SW 1271 (cell line): ENCODE data around the gene SH3BP5L.
A peak's percentile ranks its signal among the peaks of the same experiment; 100 is the strongest.

Experiments
- DNase-seq, 2 experiments: peaks; one replicate each; lab custom pipeline; 2025; lab: John Stamatoyannopoulos, UW

The SH3BP5L gene

DNA sequence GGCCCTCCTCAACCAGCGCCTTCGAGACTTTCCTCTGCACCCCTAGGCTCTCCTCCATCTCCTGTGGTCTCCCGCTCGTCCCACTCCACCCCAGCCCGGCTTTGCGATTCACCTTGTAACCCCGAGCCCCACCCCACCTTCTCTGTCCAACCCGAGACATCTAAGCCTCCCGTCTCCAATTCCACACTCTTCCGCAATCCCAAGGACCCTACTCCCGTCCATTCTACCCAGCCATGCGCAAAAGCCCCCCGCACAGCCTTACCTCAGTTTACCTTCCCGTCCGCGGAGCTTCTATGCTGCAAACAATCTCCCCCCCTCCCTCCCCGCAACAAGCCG, 174 bp downstream of the SH3BP5L start:
- DNase-seq: no peak

DNA sequence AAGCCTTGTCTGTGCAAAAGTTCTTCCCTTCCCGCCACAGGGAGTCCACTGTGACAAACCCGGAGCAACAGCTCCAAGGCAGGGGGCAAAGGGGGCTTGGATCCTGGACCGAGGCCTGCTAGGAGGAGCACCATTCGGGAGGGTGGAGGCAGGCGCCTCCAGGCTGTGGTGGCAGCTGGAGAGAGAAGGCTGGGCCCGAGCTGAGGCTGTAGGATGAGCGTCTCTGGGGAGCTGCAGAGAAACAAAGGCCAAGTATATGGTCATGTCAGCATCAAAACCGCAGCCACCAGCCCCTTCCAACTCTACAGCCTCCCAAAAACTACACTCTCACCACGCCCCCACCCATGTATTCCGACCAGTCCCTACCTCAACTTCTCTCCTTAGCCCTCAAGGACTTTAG, 579 bp downstream of the SH3BP5L start:
- DNase-seq: no peak

DNA sequence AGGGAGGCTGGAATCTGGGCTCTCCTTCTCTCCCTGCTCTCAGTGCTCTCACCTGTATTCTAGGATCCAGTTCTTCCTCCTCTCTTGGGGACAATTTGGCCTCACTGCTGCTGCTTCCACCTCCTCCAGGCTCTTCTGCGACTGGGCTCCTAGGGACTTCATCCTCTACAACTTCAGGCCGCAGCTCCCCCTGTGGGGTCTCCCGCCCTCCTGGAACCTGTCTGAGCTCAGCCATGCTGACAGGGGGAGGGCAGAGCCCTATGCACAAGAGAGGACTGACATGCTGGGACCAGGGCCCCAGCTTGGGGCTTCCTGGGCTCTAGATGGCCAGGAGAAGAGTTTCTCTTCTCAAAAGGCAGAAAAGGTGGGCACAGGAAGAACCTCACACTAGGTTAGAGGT, 1.0 kb downstream of the SH3BP5L start:
- DNase-seq: no peak

GRCh38 chr1:248824301-248824700, 1.4 kb downstream of the SH3BP5L start:
- DNase-seq: no peak

GRCh38 chr1:248823517-248824001, 2.2 kb downstream of the SH3BP5L start:
- peak; percentile 57 to 73 for DNase-seq

DNA sequence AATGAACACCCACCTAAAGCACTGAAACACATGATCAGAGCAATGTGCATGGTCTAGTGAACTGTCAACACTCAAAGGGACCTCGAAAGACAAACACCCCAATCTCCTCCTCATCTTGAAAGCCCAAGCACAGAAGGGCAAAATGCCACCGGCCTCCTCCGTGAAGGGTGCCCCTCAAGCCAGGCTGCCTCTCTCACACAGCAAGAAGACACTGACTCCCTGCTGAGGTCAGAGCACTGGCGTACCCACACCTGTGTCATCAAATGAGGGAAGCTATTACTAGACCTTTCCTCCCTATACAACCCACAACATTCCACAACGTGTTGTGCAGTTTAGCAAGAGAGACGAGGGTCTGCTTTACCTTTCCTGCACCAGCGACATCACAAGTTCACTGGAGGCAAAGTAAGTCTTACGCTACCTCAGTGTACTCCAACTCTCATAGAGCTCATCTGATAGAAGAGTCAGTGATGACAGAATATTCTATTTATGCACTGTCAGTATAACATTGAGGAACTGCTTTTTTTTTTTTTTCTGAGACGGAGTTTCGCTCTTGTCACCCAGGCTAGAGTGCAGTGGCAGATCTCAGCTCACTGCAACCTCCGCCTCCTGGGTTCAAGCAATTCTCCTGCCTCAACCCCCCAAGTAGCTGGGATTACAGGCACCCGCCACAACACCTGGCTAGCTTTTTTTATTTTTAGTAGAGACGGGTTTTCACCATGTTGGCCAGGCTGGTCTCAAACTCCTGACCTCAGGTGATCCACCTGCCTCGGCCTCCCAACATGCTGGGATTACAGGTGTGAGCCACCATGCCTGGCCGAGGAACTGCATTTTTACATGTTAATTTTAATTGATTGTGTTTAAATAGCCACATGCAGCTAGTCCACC, 3.3 kb downstream of the SH3BP5L start:
- DNase-seq: no peak

DNA sequence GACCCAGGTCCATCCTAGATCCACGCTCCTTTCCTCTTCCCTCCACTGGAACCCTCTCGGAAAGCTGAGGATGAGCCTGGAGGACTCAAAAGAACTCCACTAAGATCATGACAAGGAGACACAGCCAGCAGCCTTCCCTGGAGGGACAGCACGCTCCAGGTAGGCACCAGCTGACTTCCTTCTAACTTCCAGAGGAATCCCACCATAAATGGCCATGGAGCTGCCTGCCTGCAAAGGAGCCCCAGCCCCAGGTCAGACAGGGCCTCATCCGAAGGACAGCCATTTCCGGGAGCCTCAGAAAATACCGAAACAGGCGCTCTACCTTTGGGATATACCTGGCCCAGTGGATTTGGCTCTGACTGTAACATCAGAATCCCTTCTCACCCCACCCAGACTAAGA, 4.1 kb downstream of the SH3BP5L start:
- DNase-seq: no peak

GRCh38 chr1:248821101-248821500, 4.6 kb downstream of the SH3BP5L start:
- DNase-seq: peak; percentile 94 to 96

DNA sequence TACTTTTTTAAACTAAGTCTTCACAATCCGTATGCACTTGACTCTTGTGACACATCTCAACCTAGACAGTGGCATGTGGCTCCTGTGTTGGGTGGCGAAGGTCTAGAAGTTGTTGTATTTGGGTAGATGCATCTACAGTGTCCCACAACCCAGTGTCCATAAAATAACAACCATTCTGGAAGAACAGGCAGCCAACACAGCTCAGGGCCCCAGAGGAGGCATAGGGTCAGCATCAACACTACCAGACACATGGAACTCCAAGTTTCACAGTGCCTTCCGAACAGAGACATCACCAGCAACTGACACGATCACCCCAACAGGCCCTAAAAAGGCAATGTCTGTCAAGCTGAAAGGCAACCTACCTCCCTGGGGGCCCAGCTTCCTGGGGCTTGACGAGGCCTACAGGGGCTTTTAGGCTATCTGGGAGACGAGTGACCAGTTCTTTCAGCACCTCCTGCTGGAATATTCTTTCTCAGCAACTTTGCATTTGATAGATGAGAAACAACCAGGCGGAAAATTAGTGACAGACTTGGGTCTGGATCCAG, 5.6 kb downstream of the SH3BP5L start:
- no peak for DNase-seq

GRCh38 chr1:248818505-248819374, 7.0 kb downstream of the SH3BP5L start:
- DNase-seq: no peak

- DNase-seq: no peak
Measured at GRCh38 chr1:248817065-248817464, 8.7 kb downstream of the SH3BP5L start.

GRCh38 chr1:248816042-248816851, 9.5 kb downstream of the SH3BP5L start:
- no peak for DNase-seq

DNA sequence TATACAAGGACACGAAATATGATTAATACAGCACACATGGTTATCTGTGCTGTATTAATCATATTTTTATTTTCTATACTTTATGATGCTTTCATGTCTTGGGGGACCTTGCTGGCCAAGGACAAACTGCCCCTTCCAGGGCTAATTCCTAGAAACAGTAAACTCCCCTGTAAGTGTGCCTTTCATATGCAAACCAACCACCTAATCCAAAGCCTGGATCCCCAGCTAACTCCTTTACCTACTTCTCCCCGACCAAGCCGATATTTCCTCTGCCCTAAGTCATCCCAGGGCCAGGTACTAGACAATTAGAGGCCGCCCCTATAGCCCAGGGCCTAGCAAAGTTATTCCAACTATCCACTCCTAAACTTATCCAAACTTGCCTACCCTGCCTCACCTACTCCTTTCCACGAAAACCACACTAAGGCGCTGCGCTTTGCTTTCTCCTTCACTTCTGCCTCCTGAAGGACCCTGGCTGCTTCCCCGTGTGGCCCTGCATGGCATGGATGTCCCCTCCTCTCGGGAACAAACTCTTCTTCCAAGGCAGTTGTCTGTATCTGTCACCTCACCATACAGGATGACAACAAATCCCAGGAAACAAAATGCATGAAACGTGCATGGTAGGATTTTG, 10.2 kb downstream of the SH3BP5L start:
- no peak for DNase-seq

DNA sequence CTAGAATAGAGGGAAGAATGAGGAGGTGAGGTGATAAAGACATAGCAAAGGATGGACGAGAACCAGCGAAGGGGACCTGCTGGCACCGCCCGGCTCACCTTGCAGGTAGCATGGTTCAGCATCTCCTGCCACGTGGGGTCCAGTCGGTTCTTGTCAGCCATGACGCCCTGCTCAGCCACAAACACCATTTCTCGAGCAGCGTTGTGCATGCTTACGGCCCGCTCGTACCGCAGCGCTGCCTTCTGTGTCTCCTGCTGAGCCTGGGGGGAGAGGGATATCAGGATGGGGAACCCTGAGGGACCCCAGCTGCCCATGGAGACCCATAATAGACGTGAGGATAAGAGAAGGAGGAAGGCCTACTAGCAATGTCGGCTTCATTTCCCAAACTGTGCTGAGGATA, 11.4 kb downstream of the SH3BP5L start:
- no peak for DNase-seq

- no peak for DNase-seq
Measured at GRCh38 chr1:248813546-248813945, 12.2 kb downstream of the SH3BP5L start.

GRCh38 chr1:248812736-248813425, 12.8 kb downstream of the SH3BP5L start:
- no peak for DNase-seq

- no peak for DNase-seq
Measured at GRCh38 chr1:248811514-248812490, 13.9 kb downstream of the SH3BP5L start.

DNA sequence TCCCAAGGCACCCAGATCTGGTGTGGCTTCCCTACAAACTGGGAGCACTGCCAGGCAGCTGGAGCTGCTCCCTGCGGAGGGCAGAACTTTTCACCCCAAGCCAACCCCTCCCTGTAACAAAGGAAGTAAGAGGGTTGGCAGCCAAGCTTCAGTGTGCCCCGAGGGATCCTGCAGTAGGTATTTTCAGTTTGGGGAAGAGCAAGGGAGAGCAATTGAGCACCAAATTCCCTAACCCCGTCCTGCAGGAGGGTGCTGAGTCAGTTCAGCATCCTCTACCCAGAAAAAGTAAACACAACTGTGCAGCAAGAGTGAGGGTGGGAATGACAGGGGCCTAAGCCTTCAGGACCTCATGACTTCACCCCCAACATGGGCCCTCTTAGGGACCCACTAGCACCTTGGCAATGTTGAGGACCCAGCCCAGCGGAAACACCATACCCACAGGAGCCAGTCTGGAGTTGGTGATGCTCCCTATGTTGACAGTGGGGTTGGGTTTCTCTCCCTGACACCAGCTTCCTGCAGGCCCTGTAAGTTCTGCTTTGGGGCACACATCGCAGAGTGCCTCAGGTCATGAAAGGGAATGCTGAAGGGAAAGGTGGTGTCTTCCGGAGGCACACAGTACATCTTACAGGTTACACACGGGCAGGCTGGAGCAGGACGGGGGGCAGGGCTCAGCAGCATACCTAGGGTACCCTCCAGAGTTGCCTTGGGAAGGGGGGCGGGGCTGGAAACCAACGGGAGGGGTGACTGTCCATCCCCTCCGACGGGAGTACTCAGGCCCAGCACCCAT, 14.8 kb downstream of the SH3BP5L start:
- DNase-seq: no peak
